OCI-LY1 (cell line): ENCODE measurements around the gene BRIX1.

Source experiments
- EZH2 ChIP-seq: fragments of 200-600 bp; sonication (generic), shearing (Covaris generic); IDR thresholded peaks from 2 replicates; pipeline ENCODE4 v1.8.0; 2017; ENCODE audit warnings: borderline replicate concordance, mixed run types, mild to moderate bottlenecking, antibody characterized with exemption, low read length, moderate library complexity, mixed read lengths
- TF ChIP-seq, protein P1 (sequence below): fragments of 200-600 bp; sonication (generic), shearing (Covaris generic); IDR thresholded peaks from 2 replicates; pipeline ENCODE4 v1.5.1; 2017; ENCODE audit warnings: mild to moderate bottlenecking, antibody characterized with exemption, low read length, moderate library complexity, mixed read lengths

DNA sequence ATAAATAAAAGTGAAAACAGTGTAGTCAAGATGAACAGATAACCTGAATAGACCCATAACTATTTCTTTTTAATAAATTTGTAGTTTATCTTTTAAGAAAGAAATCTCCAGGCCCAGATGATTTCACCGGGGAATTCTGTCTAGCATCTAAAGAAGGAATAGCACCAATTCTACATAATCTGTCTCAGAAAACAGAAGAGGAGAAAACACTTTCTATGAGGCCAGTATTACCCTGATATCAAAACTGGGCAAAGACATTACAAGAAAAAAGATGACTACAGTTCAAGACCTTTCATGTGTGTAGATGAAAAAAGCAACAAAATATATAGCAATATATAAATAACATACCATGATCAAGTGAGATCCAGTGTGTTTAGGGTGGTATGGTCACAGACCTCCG, 45.1 kb upstream of the BRIX1 start:
- TF ChIP-seq, protein P1, sequence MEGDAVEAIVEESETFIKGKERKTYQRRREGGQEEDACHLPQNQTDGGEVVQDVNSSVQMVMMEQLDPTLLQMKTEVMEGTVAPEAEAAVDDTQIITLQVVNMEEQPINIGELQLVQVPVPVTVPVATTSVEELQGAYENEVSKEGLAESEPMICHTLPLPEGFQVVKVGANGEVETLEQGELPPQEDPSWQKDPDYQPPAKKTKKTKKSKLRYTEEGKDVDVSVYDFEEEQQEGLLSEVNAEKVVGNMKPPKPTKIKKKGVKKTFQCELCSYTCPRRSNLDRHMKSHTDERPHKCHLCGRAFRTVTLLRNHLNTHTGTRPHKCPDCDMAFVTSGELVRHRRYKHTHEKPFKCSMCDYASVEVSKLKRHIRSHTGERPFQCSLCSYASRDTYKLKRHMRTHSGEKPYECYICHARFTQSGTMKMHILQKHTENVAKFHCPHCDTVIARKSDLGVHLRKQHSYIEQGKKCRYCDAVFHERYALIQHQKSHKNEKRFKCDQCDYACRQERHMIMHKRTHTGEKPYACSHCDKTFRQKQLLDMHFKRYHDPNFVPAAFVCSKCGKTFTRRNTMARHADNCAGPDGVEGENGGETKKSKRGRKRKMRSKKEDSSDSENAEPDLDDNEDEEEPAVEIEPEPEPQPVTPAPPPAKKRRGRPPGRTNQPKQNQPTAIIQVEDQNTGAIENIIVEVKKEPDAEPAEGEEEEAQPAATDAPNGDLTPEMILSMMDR, result no peak
- no peak for TF ChIP-seq EZH2
